Islet of Langerhans (tissue), 1 donor: ENCODE results near the gene SLC35F4.
"Not testable (repeated sequence)": the region's sequence is repeated elsewhere in the genome, so short reads cannot be mapped to it uniquely, and the experiment has no call there.

Experiments
- FAIRE-seq: peaks from one replicate; lab custom pipeline; 2011; peaks lifted over from hg19 to GRCh38; lab: Jason Lieb, UNC

SLC35F4 gene

GRCh38 chr14:57865403-57866198 lies at the start of gene SLC35F4:
TSS of gene SLC35F4 (minus strand) at chr14:57866092.
- no peak for FAIRE-seq

GRCh38 chr14:57909626-57910025 lies 43.7 kb upstream of the SLC35F4 start:
- no peak for FAIRE-seq

- no peak for FAIRE-seq
Observed at GRCh38 chr14:57903954-57904353, 38.1 kb upstream of the SLC35F4 start.

- FAIRE-seq, result no peak
Observed at GRCh38 chr14:57898837-57899572, 33.1 kb upstream of the SLC35F4 start.

GRCh38 chr14:57897144-57897748 lies 31.4 kb upstream of the SLC35F4 start:
- no peak for FAIRE-seq

GRCh38 chr14:57889245-57889644 lies 23.4 kb upstream of the SLC35F4 start:
- no peak for FAIRE-seq

- FAIRE-seq, result no peak
Observed at GRCh38 chr14:57884175-57884574, 18.3 kb upstream of the SLC35F4 start.

- no peak for FAIRE-seq
Observed at GRCh38 chr14:57883061-57883460, 17.2 kb upstream of the SLC35F4 start.

GRCh38 chr14:57879516-57879915 lies 13.6 kb upstream of the SLC35F4 start:
- FAIRE-seq, result no peak

- FAIRE-seq, result no peak
Observed at GRCh38 chr14:57875985-57876384, 10.1 kb upstream of the SLC35F4 start.

GRCh38 chr14:57875296-57875695 lies 9.4 kb upstream of the SLC35F4 start:
- no peak for FAIRE-seq

- no peak for FAIRE-seq
Observed at GRCh38 chr14:57871459-57872080, 5.7 kb upstream of the SLC35F4 start.

GRCh38 chr14:57870686-57871457 lies 5.0 kb upstream of the SLC35F4 start:
- FAIRE-seq, result no peak

GRCh38 chr14:57869617-57870016 lies 3.7 kb upstream of the SLC35F4 start:
- FAIRE-seq, result peak; percentile 49

- no peak for FAIRE-seq
Observed at GRCh38 chr14:57866199-57866705, 360 bp upstream of the SLC35F4 start.

GRCh38 chr14:57865066-57865402 lies 858 bp downstream of the SLC35F4 start:
- no peak for FAIRE-seq

- FAIRE-seq, result no peak
Observed at GRCh38 chr14:57864659-57865058, 1.2 kb downstream of the SLC35F4 start.

- FAIRE-seq, result no peak
Observed at GRCh38 chr14:57863471-57863870, 2.4 kb downstream of the SLC35F4 start.

- FAIRE-seq, result not testable (repeated sequence)
Observed at GRCh38 chr14:57855666-57856065, 10.2 kb downstream of the SLC35F4 start.

- no peak for FAIRE-seq
Observed at GRCh38 chr14:57854571-57854970, 11.3 kb downstream of the SLC35F4 start.

- FAIRE-seq, result no peak
Observed at GRCh38 chr14:57851354-57851753, 14.5 kb downstream of the SLC35F4 start.

- FAIRE-seq, result no peak
Observed at GRCh38 chr14:57848786-57849185, 17.1 kb downstream of the SLC35F4 start.
